ENCODE data around the gene LTN1. TPM values are rescaled to one million over a fixed set of nuclear protein-coding genes. Genes with fewer than 3 reads are reported as not detected.
A peak's percentile ranks its signal among the peaks of the same experiment; 100 is the strongest.
"Not testable (repeated sequence)": the region's sequence is repeated elsewhere in the genome, so short reads cannot be mapped to it uniquely, and the experiment has no call there.

The LTN1 gene
- total and polyA plus RNA-seq, 9 donors, result 13.8 to 25.6 (median 20.3) TPM

DNA sequence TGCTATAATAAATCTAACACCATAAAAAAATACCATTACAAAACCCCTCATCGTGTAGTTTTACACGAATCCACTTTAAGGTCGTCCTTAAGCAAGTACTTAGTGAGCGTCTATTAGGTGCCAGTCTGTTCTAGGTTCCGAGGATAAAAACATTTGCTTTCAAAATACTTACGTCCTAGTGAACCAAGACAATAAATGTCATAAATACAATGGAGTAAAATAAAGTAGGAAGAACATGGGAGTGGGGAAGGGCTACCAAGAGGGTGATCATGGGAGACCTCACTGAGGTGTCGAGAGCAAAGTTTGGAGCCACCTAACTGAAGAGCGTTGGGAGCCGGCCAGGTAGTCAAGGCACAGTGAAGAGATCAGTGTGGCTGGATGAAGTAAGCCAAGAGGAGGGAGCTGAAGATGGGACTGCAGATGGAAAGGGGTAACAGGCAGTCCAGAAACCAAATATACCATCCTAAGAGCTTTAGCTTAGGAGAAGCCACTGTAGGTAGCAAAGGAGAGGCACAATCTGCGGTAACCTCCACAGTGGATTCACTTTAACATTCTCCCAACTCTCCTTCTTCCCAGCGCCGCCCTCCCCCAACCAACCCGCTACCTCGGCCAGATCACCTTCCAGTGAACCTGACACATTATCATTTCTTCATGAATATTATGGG is 684 bp downstream of the LTN1 start:
- H3K36me3 ChIP-seq (ENCODE audit: control insufficient read depth, insufficient read depth, low read length), result no peaks in the 10 kb centered on the region
- H3K4me3 ChIP-seq (ENCODE audit: low read length), result peak overlapping the region; percentile 88
- H3K27ac ChIP-seq (ENCODE audit: low read length), result peak overlapping the region; percentile 95
- H3K9me3 ChIP-seq (replicated peaks; ENCODE audit: control insufficient read depth, low read depth, low read length), result no peaks in the 10 kb centered on the region
- DNase-seq, result peak; percentile 34
- H3K27me3 ChIP-seq (ENCODE audit: control insufficient read depth, insufficient read depth, low read length), result no peaks in the 10 kb centered on the region
- H3K4me1 ChIP-seq (ENCODE audit: control insufficient read depth, insufficient read depth, low read length), result peaks cover 9% of the 10 kb centered on the region
- WGBS (ENCODE audit: insufficient coverage), result 7% methylated on average over 5 of the region's 14 CpGs

DNA sequence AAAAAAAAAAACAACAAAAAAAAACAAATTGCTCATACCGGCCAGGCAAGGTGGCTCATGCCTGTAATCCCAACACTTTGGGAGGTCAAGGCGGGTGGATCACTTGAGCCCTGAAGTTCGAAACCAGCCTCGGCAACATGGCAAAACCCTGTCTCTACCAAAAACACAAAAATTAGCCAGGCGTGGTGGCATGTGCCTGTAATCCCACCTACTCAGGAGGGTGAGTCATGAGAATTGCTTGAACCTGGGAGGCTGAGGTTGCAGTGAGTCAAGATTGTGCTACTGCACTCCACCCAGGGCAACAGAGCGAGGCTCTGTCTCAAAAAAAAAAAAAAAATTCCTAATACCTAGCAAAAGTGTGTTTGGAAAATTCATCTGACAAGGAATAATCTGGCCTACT is 4.5 kb downstream of the LTN1 start:
- H3K27ac ChIP-seq (ENCODE audit: low read length); DNase-seq; H3K4me1 ChIP-seq (ENCODE audit: control insufficient read depth, insufficient read depth, low read length); H3K9me3 ChIP-seq (replicated peaks; ENCODE audit: control insufficient read depth, low read depth, low read length); H3K36me3 ChIP-seq (ENCODE audit: control insufficient read depth, insufficient read depth, low read length); H3K4me3 ChIP-seq (ENCODE audit: low read length); H3K27me3 ChIP-seq (ENCODE audit: control insufficient read depth, insufficient read depth, low read length): not testable (repeated sequence)
- 90% methylated on average over 2 of the region's 6 CpGs for WGBS (ENCODE audit: insufficient coverage)

DNA sequence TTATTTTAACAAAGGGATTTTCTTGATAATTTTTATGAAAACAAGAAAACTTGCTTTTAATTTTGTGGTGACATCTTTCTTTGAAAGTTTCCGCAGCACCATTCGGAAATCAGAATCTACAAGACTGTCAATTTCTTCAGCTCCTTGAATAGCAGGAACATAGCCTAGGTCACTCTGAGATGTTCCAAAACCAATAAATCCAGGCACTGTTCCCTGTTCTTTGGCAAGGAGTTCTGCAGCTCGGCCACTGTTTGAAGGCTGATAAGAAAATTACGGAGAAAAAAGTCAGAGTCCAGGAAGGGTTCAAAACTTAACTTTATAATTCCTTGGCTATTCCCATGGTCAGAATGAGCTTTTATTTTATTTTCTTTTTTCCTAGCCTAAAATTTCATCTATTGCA is 6.0 kb downstream of the LTN1 start:
- Histone ChIP-seq H3K36me3 (ENCODE audit: control insufficient read depth, insufficient read depth, low read length) (peaks cover 17% of the 10 kb centered on the region), H3K4me1 (ENCODE audit: control insufficient read depth, insufficient read depth, low read length) (peaks cover 3% of the 10 kb centered on the region), H3K27me3 (ENCODE audit: control insufficient read depth, insufficient read depth, low read length) (no peaks in the 10 kb centered on the region), H3K27ac (ENCODE audit: low read length) (no peak overlapping the region), H3K4me3 (ENCODE audit: low read length) (no peak overlapping the region), H3K9me3 (replicated peaks; ENCODE audit: control insufficient read depth, low read depth, low read length) (no peaks in the 10 kb centered on the region)
- 100% methylated on average over 1 of the region's 4 CpGs for WGBS (ENCODE audit: insufficient coverage)
- no peak for DNase-seq

DNA sequence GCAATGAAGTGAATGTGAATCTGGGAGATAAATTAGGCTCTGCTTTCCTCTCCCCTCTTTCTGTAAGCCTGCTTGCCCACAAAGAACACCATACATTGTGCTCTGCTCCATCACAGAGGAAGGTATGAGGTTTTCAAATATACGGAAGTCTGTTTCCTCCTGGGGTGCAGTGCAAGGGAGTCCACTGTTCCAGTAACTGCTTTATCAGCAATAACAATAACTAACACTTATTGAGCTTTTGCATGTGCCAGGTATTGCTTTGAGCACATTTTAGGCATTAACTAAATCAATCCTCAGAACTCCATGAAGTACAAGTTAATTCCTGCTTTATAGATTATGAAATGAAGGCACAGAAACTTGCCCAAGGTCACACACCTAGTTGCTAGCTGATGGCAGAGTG is 10.0 kb downstream of the LTN1 start:
- Histone ChIP-seq H3K36me3 (ENCODE audit: control insufficient read depth, insufficient read depth, low read length) (peaks cover 29% of the 10 kb centered on the region), H3K4me3 (ENCODE audit: low read length) (no peak overlapping the region), H3K27ac (ENCODE audit: low read length) (no peak overlapping the region), H3K4me1 (ENCODE audit: control insufficient read depth, insufficient read depth, low read length) (no peaks in the 10 kb centered on the region), H3K27me3 (ENCODE audit: control insufficient read depth, insufficient read depth, low read length) (no peaks in the 10 kb centered on the region), H3K9me3 (replicated peaks; ENCODE audit: control insufficient read depth, low read depth, low read length) (no peaks in the 10 kb centered on the region)
- no peak for DNase-seq
- no CpG with 5 or more reads among the region's 1 CpG for WGBS (ENCODE audit: insufficient coverage)

DNA sequence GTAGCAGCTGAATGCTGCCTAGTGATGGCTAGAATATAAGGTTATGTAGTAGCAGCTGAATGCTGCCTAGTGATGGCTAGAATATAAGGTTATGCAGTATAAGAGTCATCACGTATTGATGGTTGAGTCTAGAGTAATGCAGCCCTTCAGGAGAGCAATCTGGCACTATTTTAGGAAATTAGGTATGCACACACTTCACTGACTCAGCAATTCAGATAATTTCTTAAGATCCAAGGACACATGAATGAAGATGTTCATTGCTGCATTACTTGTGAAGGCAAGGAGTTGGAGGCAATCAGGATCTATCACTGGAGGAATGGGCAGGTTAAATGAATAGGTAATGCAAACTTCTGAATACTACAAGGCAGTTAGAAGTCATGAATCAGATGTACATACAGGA is 13.6 kb downstream of the LTN1 start:
- peaks cover 32% of the 10 kb centered on the region for H3K36me3 ChIP-seq (ENCODE audit: control insufficient read depth, insufficient read depth, low read length)
- H3K9me3 ChIP-seq (replicated peaks; ENCODE audit: control insufficient read depth, low read depth, low read length), result no peaks in the 10 kb centered on the region
- H3K27me3 ChIP-seq (ENCODE audit: control insufficient read depth, insufficient read depth, low read length), result no peaks in the 10 kb centered on the region
- H3K4me1 ChIP-seq (ENCODE audit: control insufficient read depth, insufficient read depth, low read length), result no peaks in the 10 kb centered on the region
- H3K4me3 ChIP-seq (ENCODE audit: low read length), result no peak overlapping the region
- WGBS (ENCODE audit: insufficient coverage), result no CpG with 5 or more reads among the region's 1 CpG
- no peak for DNase-seq
- H3K27ac ChIP-seq (ENCODE audit: low read length), result no peak overlapping the region

DNA sequence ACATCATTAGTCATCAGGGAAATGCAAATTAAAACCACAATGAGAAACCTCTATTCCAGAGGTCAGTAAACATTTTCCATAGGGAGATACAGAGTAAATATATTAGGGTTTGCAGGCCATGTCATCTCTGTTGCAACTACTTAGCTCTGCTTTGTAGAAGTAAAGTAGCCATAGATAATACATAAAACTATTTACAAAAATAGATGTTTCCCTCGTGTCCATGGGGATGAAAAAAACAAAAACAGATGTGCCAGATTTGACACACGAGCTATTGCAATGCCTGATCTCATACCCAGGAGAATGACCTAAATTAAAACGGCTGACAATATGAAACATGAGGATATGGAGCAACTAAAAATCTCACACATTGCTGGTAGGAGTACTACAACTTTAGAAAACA is 17.3 kb downstream of the LTN1 start:
- no CpG with 5 or more reads among the region's 3 CpGs for WGBS (ENCODE audit: insufficient coverage)
- peaks cover 20% of the 10 kb centered on the region for H3K36me3 ChIP-seq (ENCODE audit: control insufficient read depth, insufficient read depth, low read length)
- no peaks in the 10 kb centered on the region for H3K27me3 ChIP-seq (ENCODE audit: control insufficient read depth, insufficient read depth, low read length)
- H3K9me3 ChIP-seq (replicated peaks; ENCODE audit: control insufficient read depth, low read depth, low read length), result no peaks in the 10 kb centered on the region
- H3K27ac ChIP-seq (ENCODE audit: low read length), result peak overlapping the region; percentile 47
- no peaks in the 10 kb centered on the region for H3K4me1 ChIP-seq (ENCODE audit: control insufficient read depth, insufficient read depth, low read length)
- H3K4me3 ChIP-seq (ENCODE audit: low read length), result no peak overlapping the region
- DNase-seq, result peak; percentile 85

DNA sequence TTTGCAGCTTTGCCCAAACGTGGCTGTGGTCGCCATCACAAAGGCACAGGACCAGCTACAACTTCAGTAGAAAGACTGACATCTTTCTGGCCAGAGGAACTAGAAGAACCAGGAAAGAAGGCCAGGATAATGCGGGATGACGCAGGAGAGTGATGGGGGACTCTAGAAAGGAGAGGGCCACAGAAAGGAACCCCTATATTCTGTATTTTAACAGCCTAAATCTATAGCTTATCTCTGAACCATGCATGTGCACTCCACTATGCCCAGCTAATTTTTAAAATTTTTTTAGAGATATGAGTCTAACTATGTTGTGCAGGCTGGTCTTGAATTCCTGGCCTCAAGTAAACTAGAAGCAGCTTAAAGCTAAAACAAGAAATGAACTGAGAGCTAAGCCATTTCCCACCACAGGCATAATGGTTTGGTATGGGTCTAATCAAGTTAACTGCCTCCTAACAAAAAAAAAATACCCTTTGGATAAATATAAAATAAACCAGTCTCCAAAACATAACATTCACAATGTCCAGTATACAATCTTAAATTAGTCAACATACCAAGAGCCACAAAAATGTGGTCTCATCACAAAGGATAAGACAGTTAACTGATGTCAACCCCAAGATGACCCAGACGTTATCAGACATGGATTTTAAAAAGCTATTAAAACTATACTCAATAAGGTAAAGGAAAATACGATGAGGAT is 18.0 kb downstream of the LTN1 start:
- H3K27ac ChIP-seq (ENCODE audit: low read length), result no peak overlapping the region
- H3K36me3 ChIP-seq (ENCODE audit: control insufficient read depth, insufficient read depth, low read length), result peaks cover 16% of the 10 kb centered on the region
- no peaks in the 10 kb centered on the region for H3K9me3 ChIP-seq (replicated peaks; ENCODE audit: control insufficient read depth, low read depth, low read length)
- no peak overlapping the region for H3K4me3 ChIP-seq (ENCODE audit: low read length)
- 92% methylated on average over 2 of the region's 6 CpGs for WGBS (ENCODE audit: insufficient coverage)
- H3K27me3 ChIP-seq (ENCODE audit: control insufficient read depth, insufficient read depth, low read length), result no peaks in the 10 kb centered on the region
- no peaks in the 10 kb centered on the region for H3K4me1 ChIP-seq (ENCODE audit: control insufficient read depth, insufficient read depth, low read length)
- no peak for DNase-seq

DNA sequence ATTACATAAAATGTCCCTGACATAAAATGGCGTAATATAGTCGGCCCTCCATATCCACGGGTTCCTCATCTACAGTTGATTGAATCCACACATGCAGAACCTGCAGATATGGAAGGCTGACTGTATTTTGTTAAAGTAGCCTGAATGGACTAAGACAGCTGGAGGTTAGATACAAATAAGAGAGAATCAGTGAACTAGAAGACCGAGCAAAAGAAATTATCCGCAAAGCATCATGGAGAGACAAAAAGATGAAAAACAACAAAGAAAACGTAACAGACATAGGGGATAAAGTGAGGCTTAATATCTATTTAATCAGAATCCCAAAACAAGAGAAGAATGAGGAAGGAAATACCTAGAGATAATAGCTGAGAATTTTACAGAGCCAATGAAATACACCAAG is 20.3 kb downstream of the LTN1 start:
- H3K4me1 ChIP-seq (ENCODE audit: control insufficient read depth, insufficient read depth, low read length), result no peaks in the 10 kb centered on the region
- H3K27me3 ChIP-seq (ENCODE audit: control insufficient read depth, insufficient read depth, low read length), result no peaks in the 10 kb centered on the region
- no peaks in the 10 kb centered on the region for H3K9me3 ChIP-seq (replicated peaks; ENCODE audit: control insufficient read depth, low read depth, low read length)
- WGBS (ENCODE audit: insufficient coverage), result no CpG with 5 or more reads among the region's 6 CpGs
- no peak overlapping the region for H3K27ac ChIP-seq (ENCODE audit: low read length)
- no peak for DNase-seq
- peaks cover 14% of the 10 kb centered on the region for H3K36me3 ChIP-seq (ENCODE audit: control insufficient read depth, insufficient read depth, low read length)
- no peak overlapping the region for H3K4me3 ChIP-seq (ENCODE audit: low read length)

DNA sequence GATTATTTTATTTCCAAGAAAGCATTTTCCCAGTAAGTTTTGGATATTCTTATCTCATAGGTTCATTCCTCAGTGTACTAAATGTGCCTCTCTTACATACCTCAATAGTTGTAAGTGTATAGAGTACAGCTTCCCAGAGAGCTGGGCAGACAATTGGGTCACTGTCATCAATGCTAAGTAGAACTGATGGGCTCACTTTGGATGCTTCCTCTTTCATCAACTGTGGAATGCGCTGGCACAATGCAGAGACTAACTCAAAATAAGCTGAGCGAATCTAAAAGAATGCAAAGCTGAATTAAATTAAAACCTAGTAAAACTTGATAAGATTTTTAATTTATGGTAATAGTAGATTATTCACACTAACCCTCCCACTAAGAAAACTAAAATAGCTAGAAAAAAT is 21.5 kb downstream of the LTN1 start:
- no peak for DNase-seq
- Histone ChIP-seq H3K27ac (ENCODE audit: low read length) (no peak overlapping the region), H3K4me3 (ENCODE audit: low read length) (no peak overlapping the region), H3K9me3 (replicated peaks; ENCODE audit: control insufficient read depth, low read depth, low read length) (no peaks in the 10 kb centered on the region), H3K36me3 (ENCODE audit: control insufficient read depth, insufficient read depth, low read length) (peaks cover 19% of the 10 kb centered on the region), H3K27me3 (ENCODE audit: control insufficient read depth, insufficient read depth, low read length) (no peaks in the 10 kb centered on the region), H3K4me1 (ENCODE audit: control insufficient read depth, insufficient read depth, low read length) (no peaks in the 10 kb centered on the region)
- WGBS (ENCODE audit: insufficient coverage), result no CpG with 5 or more reads among the region's 2 CpGs

DNA sequence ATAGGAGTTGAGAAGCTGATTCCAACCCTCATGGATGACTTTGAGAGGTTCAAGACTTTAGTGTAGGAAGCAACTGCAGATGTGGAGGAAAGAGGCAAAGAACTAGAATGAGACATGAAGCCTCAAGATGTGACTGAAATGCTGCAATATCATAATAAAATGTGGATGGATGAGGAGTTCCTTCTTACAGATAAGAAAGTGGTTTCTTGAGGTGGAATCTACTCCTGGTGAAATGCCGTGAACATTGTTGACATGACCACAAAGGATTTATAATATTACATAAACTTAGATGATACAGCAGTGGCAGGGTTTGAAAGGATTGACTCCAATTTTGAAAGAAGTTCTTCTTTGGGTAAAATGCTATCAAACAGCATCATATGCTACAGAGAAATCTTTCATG is 28.8 kb downstream of the LTN1 start:
- Histone ChIP-seq H3K4me1 (ENCODE audit: control insufficient read depth, insufficient read depth, low read length) (no peaks in the 10 kb centered on the region), H3K27ac (ENCODE audit: low read length) (no peak overlapping the region), H3K9me3 (replicated peaks; ENCODE audit: control insufficient read depth, low read depth, low read length) (no peaks in the 10 kb centered on the region), H3K36me3 (ENCODE audit: control insufficient read depth, insufficient read depth, low read length) (peaks cover 26% of the 10 kb centered on the region), H3K27me3 (ENCODE audit: control insufficient read depth, insufficient read depth, low read length) (no peaks in the 10 kb centered on the region), H3K4me3 (ENCODE audit: low read length) (no peak overlapping the region)
- no peak for DNase-seq
- no CpG with 5 or more reads among the region's 1 CpG for WGBS (ENCODE audit: insufficient coverage)

Data from muscle of leg (tissue), 11 donors.